DND-41 (cell line): ENCODE data around the gene STARD4.

Source experiments
- ATAC-seq: fragments of 200-7000 bp; cut with Tn5 transposase; 3 replicates; pipeline ENCODE4 v1.9.1; 2021; ENCODE audit warnings: low read depth; ENCODE audit not compliant: insufficient read depth
- DNase-seq: peaks from one replicate; pipeline ENCODE4 v3.0.0-alpha.2; 2020
- H2AFZ ChIP-seq: 2 replicates; pipeline ENCODE4 v1.6.0; 2012; ENCODE audit warnings: low read depth, low read length
- H3K27ac ChIP-seq: 2 replicates; pipeline ENCODE4 v1.5.1; 2012; ENCODE audit warnings: low read length, inconsistent platforms
- H3K27me3 ChIP-seq: fragments of 200-600 bp; sonication (generic); 2 replicates; pipeline ENCODE4 v1.6.0; 2012; ENCODE audit warnings: low read length, mild to moderate bottlenecking, inconsistent platforms; ENCODE audit not compliant: insufficient read depth, poor library complexity
- H3K36me3 ChIP-seq: 2 replicates; pipeline ENCODE4 v1.5.1; 2012; ENCODE audit warnings: low read length, inconsistent platforms; ENCODE audit not compliant: insufficient read depth
- H3K4me1 ChIP-seq: 2 replicates; pipeline ENCODE4 v1.5.1; 2012; ENCODE audit warnings: mild to moderate bottlenecking, low read length; ENCODE audit not compliant: insufficient read depth
- H3K4me2 ChIP-seq: 2 replicates; pipeline ENCODE4 v1.6.0; 2012; ENCODE audit warnings: mild to moderate bottlenecking, moderate library complexity, low read length, inconsistent platforms; ENCODE audit not compliant: insufficient read depth
- H3K4me3 ChIP-seq, 2 experiments: fragments of 200-600 bp in 1 of 2; shearing (Covaris generic) in 1 of 2; 2 replicates each; pipeline ENCODE4 v1.5.1; 2012 to 2016; ENCODE audit warnings: inconsistent platforms in 2 of 2, low read length in 2 of 2, mild to moderate bottlenecking in 2 of 2, low read depth in 1 of 2, moderate library complexity in 1 of 2
- H3K79me2 ChIP-seq: 2 replicates; pipeline ENCODE4 v1.6.0; 2012; ENCODE audit warnings: low read length, inconsistent platforms; ENCODE audit not compliant: insufficient read depth
- H3K9ac ChIP-seq: 2 replicates; pipeline ENCODE4 v1.6.0; 2012; ENCODE audit warnings: low read depth, mild to moderate bottlenecking, inconsistent platforms, low read length, moderate library complexity
- H3K9me3 ChIP-seq: 2 replicates; pipeline ENCODE4 v1.5.1; 2012; ENCODE audit warnings: low read length, moderate library complexity, mild to moderate bottlenecking, inconsistent platforms; ENCODE audit not compliant: insufficient read depth, severe bottlenecking
- H4K20me1 ChIP-seq: 2 replicates; pipeline ENCODE4 v1.6.0; 2012; ENCODE audit warnings: low read length; ENCODE audit not compliant: insufficient read depth
- EZH2 ChIP-seq: IDR thresholded peaks from 3 replicates; pipeline ENCODE4 v1.6.1; 2012; ENCODE audit warnings: borderline replicate concordance, low read depth, mild to moderate bottlenecking, moderate library complexity, low read length, inconsistent platforms; ENCODE audit not compliant: severe bottlenecking
- TF ChIP-seq, protein P1 (sequence below): IDR thresholded peaks from 2 replicates; pipeline ENCODE4 v1.5.1; 2012; ENCODE audit warnings: borderline replicate concordance, low read length, moderate library complexity, mild to moderate bottlenecking; ENCODE audit not compliant: poor library complexity, severe bottlenecking; ENCODE audit errors: extremely low read depth

The STARD4 gene

DNA sequence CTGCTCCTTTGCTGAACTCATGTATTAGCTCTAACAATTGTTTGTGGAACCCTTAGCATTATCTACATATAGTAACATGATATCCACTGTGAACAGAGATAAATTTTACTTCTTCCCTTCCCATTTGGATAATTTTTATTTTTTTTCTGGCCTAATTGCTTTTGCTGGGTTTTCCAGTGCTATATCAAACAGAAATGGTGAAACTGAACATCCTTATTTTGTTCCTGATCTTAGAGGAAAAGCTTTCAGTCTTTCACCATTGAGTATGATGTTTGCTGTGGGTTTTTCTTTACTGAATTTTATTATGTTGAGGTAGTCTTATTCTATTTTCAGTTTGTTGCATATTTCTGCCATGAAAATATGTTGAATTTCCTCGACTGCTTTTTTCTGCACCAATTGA is 44.8 kb upstream of the STARD4 start:
- H3K4me1 ChIP-seq, result no peaks in the 10 kb centered on the region
- H3K9me3 ChIP-seq, result peaks cover 5% of the 10 kb centered on the region
- TF ChIP-seq EZH2, result no peak
- TF ChIP-seq, protein P1, sequence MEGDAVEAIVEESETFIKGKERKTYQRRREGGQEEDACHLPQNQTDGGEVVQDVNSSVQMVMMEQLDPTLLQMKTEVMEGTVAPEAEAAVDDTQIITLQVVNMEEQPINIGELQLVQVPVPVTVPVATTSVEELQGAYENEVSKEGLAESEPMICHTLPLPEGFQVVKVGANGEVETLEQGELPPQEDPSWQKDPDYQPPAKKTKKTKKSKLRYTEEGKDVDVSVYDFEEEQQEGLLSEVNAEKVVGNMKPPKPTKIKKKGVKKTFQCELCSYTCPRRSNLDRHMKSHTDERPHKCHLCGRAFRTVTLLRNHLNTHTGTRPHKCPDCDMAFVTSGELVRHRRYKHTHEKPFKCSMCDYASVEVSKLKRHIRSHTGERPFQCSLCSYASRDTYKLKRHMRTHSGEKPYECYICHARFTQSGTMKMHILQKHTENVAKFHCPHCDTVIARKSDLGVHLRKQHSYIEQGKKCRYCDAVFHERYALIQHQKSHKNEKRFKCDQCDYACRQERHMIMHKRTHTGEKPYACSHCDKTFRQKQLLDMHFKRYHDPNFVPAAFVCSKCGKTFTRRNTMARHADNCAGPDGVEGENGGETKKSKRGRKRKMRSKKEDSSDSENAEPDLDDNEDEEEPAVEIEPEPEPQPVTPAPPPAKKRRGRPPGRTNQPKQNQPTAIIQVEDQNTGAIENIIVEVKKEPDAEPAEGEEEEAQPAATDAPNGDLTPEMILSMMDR, result no peak
- H3K4me3 ChIP-seq, result no peak overlapping the region
- no peaks in the 10 kb centered on the region for H3K36me3 ChIP-seq
- no peaks in the 10 kb centered on the region for H4K20me1 ChIP-seq
- no peaks in the 10 kb centered on the region for H3K27me3 ChIP-seq
- H3K4me2 ChIP-seq, result no peak overlapping the region
- H3K9ac ChIP-seq, result no peak overlapping the region
- DNase-seq, result no peak
- ATAC-seq, result no peak
- H3K27ac ChIP-seq, result no peak overlapping the region
- H3K79me2 ChIP-seq, result no peaks in the 10 kb centered on the region
- H2AFZ ChIP-seq, result no peak overlapping the region

DNA sequence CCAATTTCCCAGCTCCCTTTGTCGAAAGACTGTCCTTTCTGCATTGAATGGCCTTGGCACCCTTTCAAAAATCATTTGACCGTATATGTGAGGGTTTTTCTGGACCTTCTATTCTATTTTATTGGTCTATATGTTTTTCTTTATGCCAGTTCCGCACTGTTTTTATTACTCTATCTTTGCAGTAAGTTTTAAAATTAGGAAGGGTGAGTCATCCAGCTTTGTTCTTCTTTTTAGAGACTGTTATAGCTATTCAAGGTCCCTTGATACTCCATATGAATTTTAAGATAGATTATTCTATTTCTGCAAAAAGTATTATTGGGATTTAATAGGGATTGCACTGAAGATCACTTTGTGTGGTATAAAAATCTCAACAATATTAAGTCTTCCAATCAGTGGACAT is 44.2 kb upstream of the STARD4 start:
- Histone ChIP-seq H3K4me1 (peaks cover 6% of the 10 kb centered on the region), H3K9ac (no peak overlapping the region), H3K79me2 (no peaks in the 10 kb centered on the region), H2AFZ (no peak overlapping the region), H3K27ac (no peak overlapping the region), H4K20me1 (no peaks in the 10 kb centered on the region), H3K27me3 (no peaks in the 10 kb centered on the region), H3K4me2 (no peak overlapping the region), H3K36me3 (no peaks in the 10 kb centered on the region), H3K9me3 (peaks cover 5% of the 10 kb centered on the region), H3K4me3 (no peak overlapping the region)
- no peak for TF ChIP-seq EZH2
- TF ChIP-seq, protein P1, result no peak
- no peak for DNase-seq
- no peak for ATAC-seq

DNA sequence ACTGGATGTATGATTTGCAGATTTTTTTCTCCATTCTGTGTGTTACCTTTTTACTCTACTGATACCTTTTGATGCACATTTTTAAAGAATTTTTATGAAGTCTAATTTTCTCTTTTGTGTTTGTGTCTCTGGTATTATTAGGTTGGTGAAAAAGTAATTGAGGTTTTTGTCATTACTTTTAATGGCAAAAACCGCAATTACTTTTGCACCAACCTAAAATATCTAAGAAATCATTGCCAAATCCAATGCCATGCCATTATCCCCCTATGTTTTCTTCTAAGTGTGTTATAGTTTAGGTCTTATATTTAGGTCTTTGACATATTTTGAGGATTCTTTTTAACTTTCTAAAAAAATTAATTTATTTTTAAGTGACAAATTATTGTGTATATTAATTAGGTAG is 43.4 kb upstream of the STARD4 start:
- H3K27me3 ChIP-seq, result no peaks in the 10 kb centered on the region
- peaks cover 13% of the 10 kb centered on the region for H3K4me1 ChIP-seq
- peaks cover 3% of the 10 kb centered on the region for H3K9me3 ChIP-seq
- H4K20me1 ChIP-seq, result no peaks in the 10 kb centered on the region
- H3K9ac ChIP-seq, result no peak overlapping the region
- no peak overlapping the region for H3K4me3 ChIP-seq
- H3K4me2 ChIP-seq, result no peak overlapping the region
- no peaks in the 10 kb centered on the region for H3K79me2 ChIP-seq
- no peak overlapping the region for H2AFZ ChIP-seq
- no peak for TF ChIP-seq EZH2
- TF ChIP-seq, protein P1, result no peak
- DNase-seq (no peak), ATAC-seq (no peak)
- H3K27ac ChIP-seq, result no peak overlapping the region
- no peaks in the 10 kb centered on the region for H3K36me3 ChIP-seq

DNA sequence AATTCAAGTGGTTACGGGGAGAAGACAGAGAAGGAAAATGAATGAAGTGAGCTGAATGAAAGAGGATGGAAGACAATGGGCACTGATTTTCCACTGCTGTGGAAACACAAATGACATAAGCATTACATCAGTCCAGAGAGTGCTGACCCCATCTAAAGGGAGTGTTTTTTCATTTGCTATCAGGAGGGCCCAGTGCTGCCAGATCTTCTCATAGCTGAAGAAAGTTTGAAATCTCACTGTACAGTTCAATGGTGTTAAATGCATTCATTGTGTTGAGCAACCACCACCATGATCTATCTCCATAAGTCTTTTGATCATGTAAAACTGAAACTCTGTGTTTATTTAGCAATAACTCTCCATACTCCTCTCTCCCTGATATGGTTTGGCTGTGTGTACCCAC is 41.5 kb upstream of the STARD4 start:
- no peaks in the 10 kb centered on the region for H3K36me3 ChIP-seq

More for the DNA sequence above, 41.5 kb upstream of the STARD4 start:
- peaks cover 22% of the 10 kb centered on the region for H3K4me1 ChIP-seq
- no peak overlapping the region for H2AFZ ChIP-seq
- no peak overlapping the region for H3K4me3 ChIP-seq
- no peaks in the 10 kb centered on the region for H3K79me2 ChIP-seq
- no peak overlapping the region for H3K9ac ChIP-seq
- ATAC-seq, result no peak
- H3K27me3 ChIP-seq, result no peaks in the 10 kb centered on the region
- H3K4me2 ChIP-seq, result no peak overlapping the region
- no peak for TF ChIP-seq EZH2
- TF ChIP-seq, protein P1, result no peak
- no peak overlapping the region for H3K27ac ChIP-seq
- H4K20me1 ChIP-seq, result no peaks in the 10 kb centered on the region
- H3K9me3 ChIP-seq, result no peaks in the 10 kb centered on the region
- DNase-seq, result no peak
